Esophagus squamous epithelium (tissue), 5 donors: ENCODE measurements around the gene HUNK. TPM values are rescaled to one million over a fixed set of nuclear protein-coding genes. Genes with fewer than 3 reads are reported as not detected.

Experiments
- DNase-seq: peaks from one replicate; lab custom pipeline; 2025; lab: John Stamatoyannopoulos, UW
- H3K27ac ChIP-seq, 4 donors: fragments of 200-600 bp; sonication (generic); one replicate each; pipeline ENCODE4 v1.5.1; 2016 to 2019; ENCODE audit warnings: mild to moderate bottlenecking in 1 of 4
- H3K27me3 ChIP-seq, 4 donors: fragments of 200-600 bp; sonication (generic); 1 replicate in 3 of 4; 2 replicates in 1 of 4; pipeline versions ENCODE4 v1.5.1 to v1.6.0; 2017 to 2021; ENCODE audit warnings: antibody characterized with exemption in 1 of 4
- H3K36me3 ChIP-seq, 3 donors: fragments of 200-600 bp; sonication (generic); one replicate each; pipeline ENCODE4 v1.5.1; 2016 to 2019
- H3K4me1 ChIP-seq, 3 donors: fragments of 200-600 bp; sonication (generic); one replicate each; pipeline ENCODE4 v1.5.1; 2017 to 2019
- H3K4me3 ChIP-seq, 4 donors: fragments of 200-600 bp; sonication (generic); 1 replicate in 3 of 4; 2 replicates in 1 of 4; pipeline ENCODE4 v1.5.1; 2016 to 2019; ENCODE audit warnings: mild to moderate bottlenecking in 2 of 4, moderate library complexity in 1 of 4
- H3K9me3 ChIP-seq, 3 donors: fragments of 200-600 bp; sonication (generic); one replicate each; pipeline ENCODE4 v1.5.1; 2016 to 2019
- CTCF ChIP-seq, 6 experiments: fragments of 450-650 bp in 4 of 6; fragments of 200-600 bp in 2 of 6; sonication (generic) in 2 of 6; IDR thresholded peaks; one replicate each; pipeline ENCODE4 v1.5.1; 2016 to 2019; ENCODE audit warnings: antibody characterized with exemption in 6 of 6, mild to moderate bottlenecking in 4 of 6, moderate library complexity in 4 of 6
- POLR2A ChIP-seq, 4 donors: fragments of 450-650 bp; IDR thresholded peaks; one replicate each; pipeline ENCODE4 v1.6.1; 2017; ENCODE audit warnings: antibody characterized with exemption in 4 of 4, mild to moderate bottlenecking in 4 of 4, moderate library complexity in 3 of 4
- WGBS, 2 donors: methylation state at CpG; one replicate each; pipeline ENCODE4 v1.1.5; 2018; 5-methylcytosine and 5-hydroxymethylcytosine counted together
- intact Hi-C: fragments of 100-400 bp; cut with DNase I; formaldehyde crosslinking; loops from one replicate; pipeline ENCODE4 v1.15.0; 2022
- total RNA-seq, 4 donors: library from RNA; depleted of rRNA; stranded (reverse); fragments of >200 nt; gene quantifications; one replicate each; pipeline ENCODE4 v1.1.0, GENCODE V29; 2016
- donor health status: DM: yes; HTN: yes; CAD: no.

HUNK gene
- total RNA-seq, 4 donors from 2014 or later = under 0.01 to 2.8 (median 0.42) TPM

DNA sequence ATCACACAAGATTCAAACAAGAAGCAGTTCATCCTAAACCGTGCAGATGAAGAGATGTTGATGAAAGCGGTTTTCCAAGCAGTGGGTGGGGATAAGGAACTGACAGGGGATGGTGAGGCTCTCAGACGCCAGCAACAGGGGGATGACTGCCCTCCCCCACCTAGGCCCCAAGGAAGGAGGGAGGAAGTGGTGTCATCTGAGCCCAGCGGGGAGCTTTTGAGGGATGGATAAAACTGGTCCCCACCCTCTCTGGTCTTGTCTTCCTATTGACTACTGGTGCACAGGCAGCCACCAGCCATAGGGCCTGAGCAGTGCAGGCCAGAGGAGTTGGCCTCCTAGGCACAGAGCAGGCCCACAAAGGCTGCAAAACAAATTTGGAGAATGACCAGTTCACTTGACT is 175.5 kb downstream of the HUNK start:
- H3K27me3 ChIP-seq = no peaks in the 10 kb centered on the region
- WGBS, 2 donors = 47 to 63% methylated on average over 3 to 4 of the region's 4 CpGs
- no peak for DNase-seq
- H3K4me1 ChIP-seq = no peaks in the 10 kb centered on the region
- H3K9me3 ChIP-seq = peaks cover 0 to 15% (median 8%) of the 10 kb centered on the region in 3 donors
- intact Hi-C loops = no loop called here
- no peak overlapping the region for H3K4me3 ChIP-seq
- TF ChIP-seq POLR2A (IDR thresholded peaks at IDR 0.05) = no peak
- TF ChIP-seq CTCF (IDR thresholded peaks at IDR 0.05) = no peak
- no peaks in the 10 kb centered on the region for H3K36me3 ChIP-seq
- H3K27ac ChIP-seq = no peak overlapping the region

Other genes starting within 250 kb of the HUNK start
- 100 to 1,000 TPM; 160 to 328 (median 221) TPM for gene SOD1, start 213.3 kb upstream of the HUNK start, total RNA-seq
- gene SCAF4, start 140.9 kb upstream of the HUNK start, total RNA-seq = 10 to 100 TPM in 3 of 4 donors, 1 to 10 TPM in 1; 8.3 to 18.1 (median 15.0) TPM